ENCODE results near the gene BEND4. TPM values are rescaled to one million over a fixed set of nuclear protein-coding genes. Genes with fewer than 3 reads are reported as not detected.

The BEND4 gene
- total RNA-seq, 4 donors from 2014 or later = 0.12 to 0.27 TPM; not detected in 2

DNA sequence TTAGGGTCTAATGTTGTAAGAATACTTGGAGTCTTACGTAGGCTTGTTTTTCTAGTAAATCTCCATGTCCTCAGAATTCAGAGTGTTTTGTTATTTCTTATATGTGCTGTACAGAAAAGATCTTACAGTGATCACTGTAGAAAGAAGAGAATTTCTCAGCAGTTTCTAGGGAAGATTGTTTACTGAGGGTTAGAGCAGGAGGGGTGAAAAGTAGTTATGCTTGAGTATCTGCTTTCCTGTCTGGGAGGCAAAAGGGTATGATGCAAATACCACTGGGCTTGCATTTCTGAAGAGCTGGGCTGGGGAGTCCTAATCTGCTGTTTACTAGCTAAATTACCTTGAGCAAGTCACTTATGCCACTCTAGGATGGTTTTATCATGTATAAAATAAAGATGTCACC is 78.2 kb downstream of the BEND4 start:
- H3K4me3 ChIP-seq = no peak overlapping the region
- peaks cover 0 to 11% (median 0%) of the 10 kb centered on the region in 3 donors for H3K4me1 ChIP-seq
- peaks cover 0 to 64% of the 10 kb centered on the region in 2 donors for H3K36me3 ChIP-seq
- no peaks in the 10 kb centered on the region for H3K27me3 ChIP-seq
- TF ChIP-seq POLR2AphosphoS5 (IDR thresholded peaks at IDR 0.05) (no peak), POLR2A (IDR thresholded peaks at IDR 0.05) (no peak), CTCF (IDR thresholded peaks at IDR 0.05) (no peak), EP300 (IDR thresholded peaks at IDR 0.05) (no peak)
- H3K27ac ChIP-seq = no peak overlapping the region
- no peaks in the 10 kb centered on the region for H3K9me3 ChIP-seq
- 83 to 100% methylated on average over 1 of the region's 1 CpG for WGBS, 2 donors (ENCODE audit: low coverage in 1 of 2)
- no peak for ATAC-seq

DNA sequence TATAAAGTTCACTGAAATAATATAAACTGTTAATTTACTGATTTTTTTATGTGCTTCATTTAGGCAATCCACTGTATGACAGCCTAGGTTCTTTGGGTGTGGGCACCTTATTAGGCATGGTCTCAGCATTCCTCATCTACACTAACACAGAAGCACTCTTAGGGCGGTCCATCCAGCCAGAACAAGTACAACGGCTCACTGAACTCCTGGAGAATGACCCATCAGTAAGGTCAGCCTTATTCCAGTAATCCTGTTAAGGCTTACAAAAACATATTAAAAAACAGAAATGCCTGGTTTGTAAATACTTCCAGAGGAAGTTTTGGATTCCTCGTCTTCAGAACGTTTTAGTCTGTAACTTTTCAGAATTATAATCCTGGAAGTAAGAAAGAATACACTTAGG is 82.0 kb downstream of the BEND4 start:
- Histone ChIP-seq H3K9me3 (no peaks in the 10 kb centered on the region), H3K36me3 (peaks cover 0 to 54% of the 10 kb centered on the region in 2 donors), H3K4me3 (no peak overlapping the region), H3K4me1 (peaks cover 0 to 11% (median 0%) of the 10 kb centered on the region in 3 donors), H3K27ac (no peak overlapping the region), H3K27me3 (no peaks in the 10 kb centered on the region)
- 90 to 91% methylated on average over 3 to 4 of the region's 4 CpGs for WGBS, 2 donors (ENCODE audit: low coverage in 1 of 2)
- TF ChIP-seq POLR2AphosphoS5 (IDR thresholded peaks at IDR 0.05) = no peak
- TF ChIP-seq CTCF (IDR thresholded peaks at IDR 0.05) = no peak
- no peak for TF ChIP-seq POLR2A (IDR thresholded peaks at IDR 0.05)
- no peak for TF ChIP-seq EP300 (IDR thresholded peaks at IDR 0.05)
- no peak for ATAC-seq

DNA sequence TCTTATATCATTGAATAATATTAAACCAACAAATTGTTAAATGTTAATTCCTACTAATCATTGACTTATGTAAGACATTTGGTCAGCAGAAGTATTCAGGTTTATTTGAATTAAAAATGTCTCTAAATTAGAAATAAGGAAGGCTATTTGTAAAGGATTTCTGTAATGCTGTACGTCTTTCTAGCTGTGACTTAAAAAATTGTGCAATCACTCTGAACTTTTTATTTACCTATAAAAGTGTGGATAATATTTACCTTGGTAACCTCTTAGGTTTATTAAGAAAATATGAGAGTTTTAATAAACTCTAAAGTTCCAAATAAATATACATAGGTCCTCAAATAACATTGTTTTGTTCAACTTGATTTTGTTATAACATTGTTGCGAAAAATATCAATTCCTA is 85.2 kb downstream of the BEND4 start:
- 50% methylated on average over 2 of the region's 2 CpGs for WGBS, 2 donors (ENCODE audit: low coverage in 1 of 2)

DNA sequence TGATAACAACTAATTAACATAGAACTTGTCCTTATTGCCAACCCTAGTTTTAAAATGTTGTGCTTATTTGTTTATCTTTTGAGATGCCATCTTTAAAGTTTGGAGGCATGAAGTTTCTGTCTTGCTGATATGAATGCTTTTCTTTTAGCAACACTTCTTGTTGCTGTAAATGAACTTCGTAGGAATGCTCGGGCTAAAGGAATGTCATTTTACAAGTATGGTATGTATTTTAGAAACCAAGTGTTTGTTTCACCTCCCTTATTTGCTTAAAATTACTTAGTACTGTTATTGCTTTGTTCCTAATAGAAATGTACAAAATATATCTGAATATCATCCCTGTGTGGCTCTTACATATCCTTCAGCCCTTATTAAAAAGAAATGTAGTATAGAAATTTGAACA is 86.1 kb downstream of the BEND4 start:
- H3K27me3 ChIP-seq = no peaks in the 10 kb centered on the region
- no peak overlapping the region for H3K27ac ChIP-seq
- ATAC-seq = no peak
- H3K36me3 ChIP-seq = peaks cover 0 to 74% of the 10 kb centered on the region in 2 donors
- 72 to 85% methylated on average over 2 of the region's 2 CpGs for WGBS, 2 donors (ENCODE audit: low coverage in 1 of 2)
- H3K4me1 ChIP-seq = no peaks in the 10 kb centered on the region
- H3K9me3 ChIP-seq = no peaks in the 10 kb centered on the region
- no peak overlapping the region for H3K4me3 ChIP-seq
- TF ChIP-seq POLR2A (IDR thresholded peaks at IDR 0.05) (no peak), EP300 (IDR thresholded peaks at IDR 0.05) (no peak), CTCF (IDR thresholded peaks at IDR 0.05) (no peak), POLR2AphosphoS5 (IDR thresholded peaks at IDR 0.05) (no peak)

More for the DNA sequence above, 85.2 kb downstream of the BEND4 start:
- ATAC-seq = no peak
- H3K27me3 ChIP-seq = no peaks in the 10 kb centered on the region
- H3K4me3 ChIP-seq = no peak overlapping the region
- no peak for TF ChIP-seq CTCF (IDR thresholded peaks at IDR 0.05)
- TF ChIP-seq POLR2A (IDR thresholded peaks at IDR 0.05) = no peak
- TF ChIP-seq POLR2AphosphoS5 (IDR thresholded peaks at IDR 0.05) = no peak
- no peak for TF ChIP-seq EP300 (IDR thresholded peaks at IDR 0.05)
- no peaks in the 10 kb centered on the region for H3K4me1 ChIP-seq
- H3K27ac ChIP-seq = no peak overlapping the region
- no peaks in the 10 kb centered on the region for H3K9me3 ChIP-seq
- H3K36me3 ChIP-seq = peaks cover 0 to 69% of the 10 kb centered on the region in 2 donors

Other genes starting within 250 kb of the BEND4 start
- gene TMEM33, start 217.2 kb downstream of the BEND4 start, total RNA-seq = 10 to 100 TPM; 24.4 to 33.5 (median 26.6) TPM
- gene DCAF4L1, start 170.9 kb downstream of the BEND4 start, total RNA-seq = under 1 TPM in 3 of 4 donors, not detected in 1; 0.12 to 0.47 (median 0.13) TPM
- 10 to 100 TPM; 39.4 to 54.9 (median 46.7) TPM for gene SLC30A9, start 162.1 kb downstream of the BEND4 start, total RNA-seq
- gene SHISA3, start 244.8 kb upstream of the BEND4 start, total RNA-seq = 10 to 100 TPM in 2 of 4 donors, 1 to 10 TPM in 2; 6.3 to 13.5 (median 9.4) TPM

Data from gastroesophageal sphincter (tissue), 4 donors.